ENCODE results near the gene NSMCE4A.

- no peak for TF ChIP-seq CTCF (IDR thresholded peaks at IDR 0.05)
- no peak for TF ChIP-seq EP300 (IDR thresholded peaks at IDR 0.05)
- TF ChIP-seq POLR2AphosphoS5 (IDR thresholded peaks at IDR 0.05) = no peak
- TF ChIP-seq POLR2A (IDR thresholded peaks at IDR 0.05) = no peak
Measured at GRCh38 chr10:121942749-121943416, 32.1 kb downstream of the NSMCE4A start.
